Peyer's patch (tissue), 4 donors: ENCODE measurements around the gene ABCC12. TPM values are rescaled to one million over a fixed set of nuclear protein-coding genes. Genes with fewer than 3 reads are reported as not detected.

Experiments
- DNase-seq, 3 donors: peaks; one replicate each; pipeline ENCODE4 v3.0.0-alpha.2; 2017 to 2019
- H3K27ac ChIP-seq, 4 donors: fragments of 200-600 bp; sonication (generic); one replicate each; pipeline ENCODE4 v1.5.1; 2016 to 2019
- H3K27me3 ChIP-seq, 2 donors: fragments of 200-600 bp; sonication (generic); one replicate each; pipeline ENCODE4 v1.5.1; 2019
- H3K36me3 ChIP-seq, 3 donors: fragments of 200-600 bp; sonication (generic); one replicate each; pipeline ENCODE4 v1.5.1; 2016 to 2019
- H3K4me1 ChIP-seq, 4 donors: fragments of 200-600 bp; sonication (generic); one replicate each; pipeline ENCODE4 v1.5.1; 2016 to 2019
- H3K4me3 ChIP-seq, 4 donors: fragments of 200-600 bp; sonication (generic); 1 replicate in 3 of 4; 2 replicates in 1 of 4; pipeline ENCODE4 v1.5.1; 2016 to 2019; ENCODE audit warnings: mild to moderate bottlenecking in 1 of 4
- H3K9me3 ChIP-seq, 4 donors: fragments of 200-600 bp; sonication (generic); one replicate each; pipeline ENCODE4 v1.5.1; 2016 to 2019; ENCODE audit warnings: mild to moderate bottlenecking in 1 of 4
- CTCF ChIP-seq, 6 experiments: fragments of 450-650 bp in 4 of 6; fragments of 200-600 bp in 2 of 6; sonication (generic) in 1 of 6; IDR thresholded peaks; one replicate each; pipeline ENCODE4 v1.5.1; 2017 to 2019; ENCODE audit warnings: antibody characterized with exemption in 6 of 6, mild to moderate bottlenecking in 3 of 6, moderate library complexity in 1 of 6
- POLR2A ChIP-seq, 2 donors: fragments of 450-650 bp; IDR thresholded peaks; one replicate each; pipeline ENCODE4 v1.5.1; 2017; ENCODE audit warnings: antibody characterized with exemption in 2 of 2, mild to moderate bottlenecking in 2 of 2, moderate library complexity in 2 of 2
- total RNA-seq, 4 donors: library from RNA; depleted of rRNA; stranded (reverse); fragments of >200 nt; gene quantifications; one replicate each; pipeline ENCODE4 v1.1.0, GENCODE V29; 2016

Gene ABCC12
- total RNA-seq, 4 donors from 2014 or later = not detected

DNA sequence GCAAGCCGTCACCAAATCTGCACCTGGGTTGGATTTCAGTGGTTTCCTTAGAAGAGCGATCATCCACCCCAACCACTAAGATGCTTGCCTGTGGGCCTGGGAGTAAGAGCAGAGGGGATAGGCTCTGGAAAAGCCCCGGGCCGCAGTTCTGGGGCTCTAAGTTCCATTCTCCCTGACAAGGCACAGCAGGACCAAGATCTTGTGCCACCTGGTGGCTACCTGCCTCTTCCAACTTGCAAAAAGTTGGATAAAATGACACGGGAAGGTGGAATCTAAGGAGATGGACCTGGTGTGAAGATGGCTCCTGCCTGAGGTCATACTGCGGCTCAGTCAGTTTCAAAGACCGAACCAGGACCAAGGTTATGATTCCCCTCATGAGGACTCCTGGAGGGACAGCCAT lies 42.3 kb downstream of the ABCC12 start:
- no peaks in the 10 kb centered on the region for H3K9me3 ChIP-seq
- no peak overlapping the region for H3K27ac ChIP-seq
- no peak for DNase-seq
- H3K4me1 ChIP-seq = no peaks in the 10 kb centered on the region
- no peaks in the 10 kb centered on the region for H3K36me3 ChIP-seq
- H3K27me3 ChIP-seq = no peaks in the 10 kb centered on the region
- no peak overlapping the region for H3K4me3 ChIP-seq
- TF ChIP-seq POLR2A (IDR thresholded peaks at IDR 0.05) = no peak
- no peak for TF ChIP-seq CTCF (IDR thresholded peaks at IDR 0.05)

- H3K4me3 ChIP-seq = no peak overlapping the region
- no peak for DNase-seq
- no peaks in the 10 kb centered on the region for H3K9me3 ChIP-seq
- no peaks in the 10 kb centered on the region for H3K4me1 ChIP-seq
- no peaks in the 10 kb centered on the region for H3K27me3 ChIP-seq
- no peak overlapping the region for H3K27ac ChIP-seq
- TF ChIP-seq CTCF (IDR thresholded peaks at IDR 0.05) = no peak
- no peak for TF ChIP-seq POLR2A (IDR thresholded peaks at IDR 0.05)
- H3K36me3 ChIP-seq = no peaks in the 10 kb centered on the region
These were observed 42.8 kb downstream of the ABCC12 start for GRCh38 chr16:48113001-48113400.

DNA sequence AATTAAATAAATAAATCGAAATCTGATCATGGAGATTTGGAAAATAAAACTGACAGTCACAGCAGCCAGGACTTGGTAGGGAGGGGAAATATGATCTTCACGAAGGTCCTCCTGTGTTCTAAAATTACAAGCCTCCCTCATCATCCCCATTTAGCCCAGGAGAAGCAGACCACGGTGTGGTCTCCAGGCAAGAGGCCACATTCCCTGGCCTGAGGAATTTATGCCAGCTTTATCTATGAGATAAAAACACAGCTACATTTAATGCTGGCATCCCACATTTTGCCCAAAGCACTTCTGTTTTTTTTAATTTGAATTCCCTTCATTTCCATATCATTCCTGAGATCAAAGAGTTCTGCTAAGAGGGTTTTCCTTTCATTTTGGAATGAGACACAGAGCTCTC lies 43.2 kb downstream of the ABCC12 start:
- no peaks in the 10 kb centered on the region for H3K36me3 ChIP-seq
- H3K9me3 ChIP-seq = no peaks in the 10 kb centered on the region
- no peak overlapping the region for H3K27ac ChIP-seq
- no peak for DNase-seq
- no peaks in the 10 kb centered on the region for H3K4me1 ChIP-seq
- TF ChIP-seq CTCF (IDR thresholded peaks at IDR 0.05) (no peak), POLR2A (IDR thresholded peaks at IDR 0.05) (no peak)
- H3K27me3 ChIP-seq = no peaks in the 10 kb centered on the region
- no peak overlapping the region for H3K4me3 ChIP-seq

GRCh38 chr16:48110982-48111381 lies 44.8 kb downstream of the ABCC12 start:
- TF ChIP-seq POLR2A (IDR thresholded peaks at IDR 0.05) (no peak), CTCF (IDR thresholded peaks at IDR 0.05) (no peak)
- Histone ChIP-seq H3K4me3 (no peak overlapping the region), H3K36me3 (no peaks in the 10 kb centered on the region), H3K4me1 (no peaks in the 10 kb centered on the region), H3K27ac (no peak overlapping the region), H3K9me3 (no peaks in the 10 kb centered on the region), H3K27me3 (no peaks in the 10 kb centered on the region)
- no peak for DNase-seq

DNA sequence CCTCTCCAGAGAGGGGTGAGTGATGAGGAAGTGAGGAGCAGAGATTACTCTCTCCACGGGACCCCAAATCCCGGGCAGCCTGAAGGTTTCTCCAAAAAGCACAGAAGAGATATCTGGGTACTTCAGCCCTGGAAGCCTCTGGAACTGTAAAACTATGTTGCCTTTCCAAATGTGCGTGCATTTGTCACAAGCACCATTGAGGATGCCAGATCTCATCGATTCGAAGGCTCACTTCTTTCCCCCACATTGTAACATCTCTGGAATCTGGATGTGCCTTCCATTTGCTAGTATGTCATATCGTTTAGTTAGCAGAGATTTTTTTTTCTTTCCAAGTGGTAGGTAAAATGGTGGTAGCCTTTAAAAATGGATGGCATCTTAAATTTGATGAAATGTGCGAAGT lies 45.8 kb downstream of the ABCC12 start:
- no peaks in the 10 kb centered on the region for H3K27me3 ChIP-seq
- no peaks in the 10 kb centered on the region for H3K36me3 ChIP-seq
- no peak overlapping the region for H3K4me3 ChIP-seq
- no peak overlapping the region for H3K27ac ChIP-seq
- TF ChIP-seq CTCF (IDR thresholded peaks at IDR 0.05) (no peak), POLR2A (IDR thresholded peaks at IDR 0.05) (no peak)
- no peak for DNase-seq
- no peaks in the 10 kb centered on the region for H3K9me3 ChIP-seq
- no peaks in the 10 kb centered on the region for H3K4me1 ChIP-seq

- no peaks in the 10 kb centered on the region for H3K27me3 ChIP-seq
- no peaks in the 10 kb centered on the region for H3K4me1 ChIP-seq
- no peak for TF ChIP-seq POLR2A (IDR thresholded peaks at IDR 0.05)
- no peak for TF ChIP-seq CTCF (IDR thresholded peaks at IDR 0.05)
- no peak for DNase-seq
- H3K9me3 ChIP-seq = no peaks in the 10 kb centered on the region
- H3K27ac ChIP-seq = no peak overlapping the region
- no peak overlapping the region for H3K4me3 ChIP-seq
- H3K36me3 ChIP-seq = no peaks in the 10 kb centered on the region
These were observed 46.3 kb downstream of the ABCC12 start for GRCh38 chr16:48109475-48109874.
